Gastrocnemius medialis (tissue), 4 donors: Measurements from ENCODE around the gene CARD11. TPM values are rescaled to one million over a fixed set of nuclear protein-coding genes. Genes with fewer than 3 reads are reported as not detected.

Experiments
- ATAC-seq, 2 donors: fragments of 150-250 bp; one replicate each; pipeline ENCODE4 v1.9.1; 2016
- DNase-seq, 2 donors: peaks; one replicate each; pipeline ENCODE4 v3.0.0-alpha.2; 2019
- H3K27ac ChIP-seq, 4 donors: fragments of 200-600 bp; sonication (generic); 1 replicate in 1 of 4; 2 replicates in 3 of 4; pipeline ENCODE4 v1.5.1; 2016 to 2018; ENCODE audit warnings: mild to moderate bottlenecking in 2 of 4, moderate library complexity in 1 of 4
- H3K27me3 ChIP-seq, 3 donors: fragments of 200-600 bp; sonication (generic) in 2 of 3; 1 replicate in 1 of 3; 2 replicates in 2 of 3; pipeline versions ENCODE4 v1.5.1 to v1.6.0; 2016 to 2019; ENCODE audit warnings: mild to moderate bottlenecking in 1 of 3, moderate library complexity in 1 of 3
- H3K36me3 ChIP-seq, 2 donors: fragments of 200-600 bp; sonication (generic) in 1 of 2; one replicate each; pipeline ENCODE4 v1.5.1; 2017 to 2018
- H3K4me1 ChIP-seq, 2 donors: fragments of 200-600 bp; sonication (generic) in 1 of 2; one replicate each; pipeline ENCODE4 v1.5.1; 2016 to 2017; ENCODE audit warnings: mild to moderate bottlenecking in 2 of 2
- H3K4me3 ChIP-seq, 4 donors: fragments of 200-600 bp; sonication (generic) in 3 of 4; 1 replicate in 1 of 4; 2 replicates in 3 of 4; pipeline ENCODE4 v1.5.1; 2016 to 2019; ENCODE audit warnings: mild to moderate bottlenecking in 2 of 4
- H3K9me3 ChIP-seq, 3 donors: fragments of 200-600 bp; sonication (generic) in 2 of 3; 1 replicate in 1 of 3; 2 replicates in 2 of 3; pipeline ENCODE4 v1.5.1; 2016 to 2019
- CTCF ChIP-seq, 5 experiments: fragments of 450-650 bp in 3 of 5; fragments of 200-600 bp in 2 of 5; sonication (generic) in 2 of 5; IDR thresholded peaks in 4 of 5; conservative IDR thresholded peaks in 1 of 5; 1 replicate in 4 of 5; 2 replicates in 1 of 5; pipeline ENCODE4 v1.5.1; 2016 to 2019; ENCODE audit warnings: antibody characterized with exemption in 5 of 5, mild to moderate bottlenecking in 3 of 5, moderate library complexity in 3 of 5
- POLR2A ChIP-seq, 2 donors: fragments of 450-650 bp; IDR thresholded peaks; one replicate each; pipeline ENCODE4 v1.6.1; 2017; ENCODE audit warnings: antibody characterized with exemption in 2 of 2, mild to moderate bottlenecking in 2 of 2, moderate library complexity in 2 of 2
- in situ Hi-C, 4 donors: fragments of 200-750 bp; cut with MboI; loops; one replicate each; pipeline versions ENCODE4 v1.15.0 to v1.8.0; 2017; ENCODE audit warnings: low sequenced_read_pairs in 4 of 4
- intact Hi-C: fragments of 100-400 bp; cut with DNase I; formaldehyde crosslinking; loops from one replicate; pipeline ENCODE4 v1.15.1; 2023; ENCODE audit warnings: low total_unique reads
- total RNA-seq, 4 donors: library from RNA; depleted of rRNA; stranded (reverse); fragments of >200 nt; gene quantifications; one replicate each; pipeline versions ENCODE4 v1.1.0 to v1.2.3, GENCODE V29; 2016

Gene CARD11
- total RNA-seq, 4 donors from 2014 or later = 0.13 TPM; not detected in 3

- in situ Hi-C loops = no loop called here
- Histone ChIP-seq H3K4me3 (no peak overlapping the region), H3K36me3 (no peaks in the 10 kb centered on the region), H3K27me3 (peaks cover 6 to 12% (median 8%) of the 10 kb centered on the region in 3 donors), H3K27ac (no peak overlapping the region), H3K4me1 (no peaks in the 10 kb centered on the region), H3K9me3 (no peaks in the 10 kb centered on the region)
- TF ChIP-seq CTCF (IDR thresholded peaks at IDR 0.05 in 4 of 5, conservative IDR thresholded peaks at IDR 0.05 in 1 of 5) = no peak
- TF ChIP-seq POLR2A (IDR thresholded peaks at IDR 0.05) = no peak
- intact Hi-C loops = no loop called here
- DNase-seq (no peak), ATAC-seq (no peak)
These were observed 125.3 kb downstream of the CARD11 start for GRCh38 chr7:2918406-2918805.

GRCh38 chr7:2915023-2915422 is 128.6 kb downstream of the CARD11 start:
- intact Hi-C loops (no loop called here), in situ Hi-C loops (no loop called here)
- H3K36me3 ChIP-seq = no peaks in the 10 kb centered on the region
- H3K27ac ChIP-seq = no peak overlapping the region
- H3K4me1 ChIP-seq = no peaks in the 10 kb centered on the region
- TF ChIP-seq CTCF (IDR thresholded peaks at IDR 0.05 in 4 of 5, conservative IDR thresholded peaks at IDR 0.05 in 1 of 5) (no peak), POLR2A (IDR thresholded peaks at IDR 0.05) (no peak)
- DNase-seq (no peak), ATAC-seq (no peak)
- no peak overlapping the region for H3K4me3 ChIP-seq
- peaks cover 3 to 9% (median 5%) of the 10 kb centered on the region in 3 donors for H3K27me3 ChIP-seq
- H3K9me3 ChIP-seq = no peaks in the 10 kb centered on the region

DNA sequence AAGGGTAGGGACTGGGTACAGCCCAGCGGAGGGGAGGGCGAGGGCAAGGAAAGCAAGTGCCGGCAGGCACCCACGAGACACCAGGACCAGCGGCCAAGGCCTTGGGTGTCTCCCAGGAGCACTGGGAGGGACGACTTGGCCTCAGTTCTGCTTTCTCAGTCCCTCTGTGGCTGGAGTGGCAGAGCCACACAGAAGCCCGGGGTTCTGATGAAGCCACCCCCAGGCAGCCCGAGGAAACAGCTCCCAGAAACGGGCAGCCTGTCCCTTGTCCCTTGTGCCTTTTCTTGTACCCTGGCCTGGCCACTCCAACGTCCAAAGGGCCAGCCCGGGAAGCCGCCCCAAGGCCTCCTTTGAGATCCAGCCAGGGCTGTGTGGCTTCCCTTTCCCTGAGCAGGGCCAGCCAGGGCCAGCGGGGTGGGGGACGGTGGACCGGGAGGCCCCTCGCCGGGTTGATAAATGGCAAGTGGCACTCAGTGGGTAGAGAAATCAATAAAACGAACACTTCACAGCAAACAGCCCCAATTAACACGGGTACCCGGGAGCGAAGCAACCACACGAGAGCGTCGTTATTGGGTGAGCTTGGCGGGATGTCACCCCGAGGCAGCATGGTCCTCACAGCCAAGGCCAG is 129.8 kb downstream of the CARD11 start:
- Histone ChIP-seq H3K27me3 (peaks cover 0 to 9% (median 0%) of the 10 kb centered on the region in 3 donors), H3K9me3 (no peaks in the 10 kb centered on the region), H3K36me3 (no peaks in the 10 kb centered on the region), H3K27ac (no peak overlapping the region), H3K4me3 (no peak overlapping the region), H3K4me1 (no peaks in the 10 kb centered on the region)
- DNase-seq (no peak), ATAC-seq (no peak)
- intact Hi-C loops (no loop called here), in situ Hi-C loops (no loop called here)
- TF ChIP-seq CTCF (IDR thresholded peaks at IDR 0.05 in 4 of 5, conservative IDR thresholded peaks at IDR 0.05 in 1 of 5) (no peak), POLR2A (IDR thresholded peaks at IDR 0.05) (no peak)

DNA sequence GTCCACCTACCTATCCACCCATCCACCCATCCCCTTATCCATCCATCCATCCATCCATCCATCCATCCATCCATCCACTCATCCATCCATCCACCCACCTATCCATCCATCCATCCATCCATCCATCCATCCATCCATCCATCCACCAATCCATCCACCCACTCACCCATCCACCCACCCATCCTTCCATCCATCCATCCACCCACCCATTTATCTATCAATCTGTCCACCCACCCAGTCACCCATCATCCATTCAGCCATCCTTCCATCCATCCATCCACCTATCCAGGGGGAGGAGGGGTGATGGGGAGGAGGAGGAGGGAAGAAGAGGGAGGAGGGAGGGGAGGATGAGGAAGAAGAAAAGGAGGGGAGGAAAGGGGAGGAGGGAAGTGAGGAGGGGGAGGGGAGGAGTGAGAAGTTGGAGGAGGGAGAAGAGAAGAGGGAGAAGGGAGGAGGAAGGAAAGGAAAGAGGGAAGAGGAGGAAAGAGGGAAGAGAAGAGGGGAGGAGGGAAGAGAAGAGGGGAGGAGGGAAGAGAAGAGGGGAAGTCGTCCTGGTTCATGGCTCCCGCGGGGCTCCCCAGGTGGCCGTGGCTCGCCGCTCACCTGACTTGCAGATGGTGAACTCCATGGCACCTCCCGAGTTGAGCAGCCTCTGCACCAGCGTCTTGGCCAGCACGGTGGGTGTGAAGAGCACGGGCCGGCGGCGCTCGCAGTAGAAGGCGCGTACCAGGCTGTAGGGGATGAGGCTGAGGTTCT is 130.8 kb downstream of the CARD11 start:
- H3K4me3 ChIP-seq = no peak overlapping the region

More for the DNA sequence above, 130.8 kb downstream of the CARD11 start:
- no peak overlapping the region for H3K27ac ChIP-seq
- no peaks in the 10 kb centered on the region for H3K36me3 ChIP-seq
- ATAC-seq (no peak), DNase-seq (no peak)
- intact Hi-C loops = no loop called here
- no peaks in the 10 kb centered on the region for H3K4me1 ChIP-seq
- in situ Hi-C loops = no loop called here
- H3K27me3 ChIP-seq = peaks cover 0 to 9% (median 0%) of the 10 kb centered on the region in 3 donors
- TF ChIP-seq POLR2A (IDR thresholded peaks at IDR 0.05) (no peak), CTCF (IDR thresholded peaks at IDR 0.05 in 4 of 5, conservative IDR thresholded peaks at IDR 0.05 in 1 of 5) (no peak)
- no peaks in the 10 kb centered on the region for H3K9me3 ChIP-seq
